Frontal cortex (tissue), 4 donors: ENCODE measurements around the gene BTF3L4. TPM values are rescaled to one million over a fixed set of nuclear protein-coding genes. Genes with fewer than 3 reads are reported as not detected.
A peak's percentile ranks its signal among the peaks of the same experiment; 100 is the strongest.
"Not testable (repeated sequence)": the region's sequence is repeated elsewhere in the genome, so short reads cannot be mapped to it uniquely, and the experiment has no call there.

Experiments used
- DNase-seq, 2 donors: peaks; one replicate each; pipeline ENCODE4 v3.0.0; 2012; ENCODE audit warnings: low spot score in 2 of 2
- FAIRE-seq: peaks from 2 replicates; lab custom pipeline; 2012; peaks lifted over from hg19 to GRCh38; lab: Jason Lieb, UNC
- total RNA-seq: library from RNA; depleted of rRNA; stranded (reverse); fragments of >200 nt; gene quantifications from one replicate; pipeline ENCODE4 v1.2.3, GENCODE V29; 2014
- donor health status: control.
- donor health status: control.
- donor health status: control.

BTF3L4 gene
- total RNA-seq, 1 donor from 2014 or later: 179 TPM

DNA sequence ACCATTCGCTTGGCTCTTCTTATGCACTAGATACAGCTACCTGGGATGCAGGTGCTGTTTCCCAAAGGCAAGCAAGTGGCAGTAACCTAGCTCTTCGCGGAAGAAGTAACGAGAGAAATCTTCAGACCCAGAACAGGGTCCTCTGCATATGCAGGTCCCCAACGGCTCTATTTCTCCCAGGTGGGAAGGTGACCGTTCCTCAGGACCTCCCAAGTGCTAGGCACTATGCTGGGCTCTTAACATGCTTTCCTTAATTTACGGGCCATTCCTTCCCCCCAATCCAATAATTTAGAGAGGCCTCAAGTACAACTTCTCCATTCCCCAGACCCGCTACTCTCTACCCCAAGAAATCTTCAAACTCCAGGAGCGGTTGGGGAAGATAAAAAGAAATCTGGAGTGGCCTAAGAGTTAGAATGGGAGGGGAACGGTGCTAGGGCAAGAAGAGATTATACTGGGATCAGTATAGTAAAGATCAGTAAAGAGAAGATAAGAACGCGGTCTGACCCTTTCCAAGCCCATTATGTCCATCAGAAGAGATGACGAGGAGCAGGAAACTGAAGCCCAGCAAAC lies 1.5 kb upstream of the BTF3L4 start:
- no peak for FAIRE-seq
- no peak for DNase-seq

DNA sequence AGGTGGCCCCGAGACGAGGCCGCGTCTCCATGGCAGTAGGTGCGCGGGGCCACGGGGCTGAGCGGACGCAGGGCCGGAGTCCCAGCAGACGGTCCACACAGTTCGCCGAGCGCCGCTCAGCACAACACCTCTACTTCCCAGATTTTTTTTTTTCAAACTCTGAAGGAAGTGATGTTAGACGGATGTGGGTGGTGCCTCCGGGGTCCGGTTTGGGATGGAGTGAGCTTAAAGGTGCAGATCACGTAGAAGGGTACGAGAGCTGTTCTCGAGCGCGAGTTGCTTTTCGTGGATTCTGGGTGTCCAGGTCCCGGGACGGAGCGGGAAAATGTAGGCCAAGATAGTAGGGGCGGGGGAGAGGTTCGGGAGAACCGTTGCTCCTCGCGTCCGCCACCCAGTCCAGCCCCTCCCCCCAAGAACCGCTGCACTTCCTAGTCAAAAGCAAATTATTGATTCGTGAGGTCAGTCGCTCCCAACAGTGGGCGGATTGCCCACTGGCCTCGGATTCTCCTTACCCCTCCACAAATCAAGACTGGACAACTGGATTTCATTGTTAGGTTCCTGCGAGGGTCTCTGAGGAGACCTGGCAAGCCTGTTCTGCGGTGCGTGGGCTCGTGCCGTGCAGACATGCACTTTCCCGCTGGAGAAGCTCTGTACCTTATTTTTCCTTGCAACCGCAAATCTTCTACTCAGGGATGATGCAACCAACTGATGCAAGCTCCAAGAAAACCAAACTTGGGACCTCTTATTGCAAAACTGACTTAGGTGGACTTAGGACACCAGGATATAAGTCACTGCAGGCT lies 829 bp upstream of the BTF3L4 start, which contains the start of gene TXNDC12:
TSS of gene TXNDC12 (minus strand) at position 126 of the 800 bp plus-strand sequence. CDS start at position 31, 95 bp downstream.
- FAIRE-seq (no peak), DNase-seq (peak; percentile 75 to 81)

DNA sequence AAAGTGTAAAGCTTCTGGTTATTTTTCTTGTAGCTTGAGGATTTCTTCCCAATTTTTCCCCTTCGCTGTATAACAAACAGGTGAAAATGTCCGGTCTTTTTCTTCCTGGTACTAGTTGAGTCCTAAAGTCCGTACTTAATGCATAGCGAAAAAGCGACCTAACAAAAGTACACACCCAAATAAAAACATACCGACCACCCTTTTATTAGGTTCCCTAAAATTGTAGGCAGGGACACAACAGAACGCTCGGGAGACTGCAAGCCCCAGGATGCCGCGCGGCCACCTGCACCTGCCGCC lies 281 bp upstream of the BTF3L4 start:
- FAIRE-seq (no peak), DNase-seq (no peak)

DNA sequence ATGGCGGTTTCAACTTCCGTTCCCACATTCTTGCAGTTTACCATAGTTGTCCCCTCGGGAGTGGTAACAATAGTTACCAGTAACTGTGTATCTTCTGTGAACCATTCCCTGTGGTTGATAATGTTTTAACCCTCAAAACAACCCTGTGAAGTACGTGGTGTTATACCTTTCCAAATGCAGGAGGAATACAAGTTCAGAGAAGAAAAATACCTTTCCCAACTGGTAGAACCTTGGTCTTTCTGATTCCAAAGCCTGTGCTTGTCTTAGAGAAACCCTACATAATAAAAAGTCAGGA lies 789 bp downstream of the BTF3L4 start:
- no peak for DNase-seq
- no peak for FAIRE-seq

DNA sequence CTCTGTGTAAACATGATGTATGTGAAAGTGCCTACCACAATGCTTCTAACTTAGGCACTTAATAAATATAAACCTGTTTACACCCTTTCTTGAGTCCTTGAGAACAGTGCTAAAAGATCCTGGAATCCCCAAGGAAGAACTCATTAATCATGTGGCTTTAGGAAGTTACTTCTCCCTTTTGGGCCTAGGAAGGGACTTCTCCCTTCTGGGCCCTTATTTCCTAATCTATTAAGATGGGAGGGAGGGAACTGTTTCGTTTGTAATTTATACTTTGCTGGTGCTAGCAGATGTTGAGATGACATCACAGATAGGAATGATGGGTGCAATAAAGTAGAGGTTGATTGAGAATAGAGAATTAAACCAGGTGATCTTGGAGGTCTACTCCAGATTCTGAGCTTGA lies 1.2 kb downstream of the BTF3L4 start:
- DNase-seq (no peak), FAIRE-seq (no peak)

DNA sequence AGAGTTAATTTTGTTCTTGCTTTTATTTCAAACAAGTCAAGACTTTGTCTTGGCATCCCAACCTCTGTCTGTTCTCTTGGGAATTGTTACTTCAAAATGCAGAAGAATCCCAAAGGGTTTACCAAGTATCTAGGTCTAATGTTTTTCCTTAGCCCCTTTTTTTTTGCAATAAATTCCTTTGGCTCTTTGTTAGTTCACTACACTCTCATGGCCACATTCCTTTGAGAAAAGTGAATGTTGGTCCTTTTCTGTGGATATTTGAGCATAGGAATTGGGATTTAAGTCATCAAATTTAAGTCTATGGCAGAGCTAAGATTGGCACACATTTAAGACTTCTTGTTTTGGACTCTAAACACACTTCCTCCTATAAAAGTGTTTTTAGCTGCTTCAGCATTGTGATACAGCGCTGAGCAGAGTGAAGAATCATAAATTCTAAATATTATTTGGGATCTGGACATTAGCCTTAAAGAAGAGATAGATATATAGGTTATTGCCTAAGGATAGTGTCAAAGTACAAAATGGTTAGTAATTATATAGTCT lies 1.9 kb downstream of the BTF3L4 start:
- FAIRE-seq: no peak
- no peak for DNase-seq

DNA sequence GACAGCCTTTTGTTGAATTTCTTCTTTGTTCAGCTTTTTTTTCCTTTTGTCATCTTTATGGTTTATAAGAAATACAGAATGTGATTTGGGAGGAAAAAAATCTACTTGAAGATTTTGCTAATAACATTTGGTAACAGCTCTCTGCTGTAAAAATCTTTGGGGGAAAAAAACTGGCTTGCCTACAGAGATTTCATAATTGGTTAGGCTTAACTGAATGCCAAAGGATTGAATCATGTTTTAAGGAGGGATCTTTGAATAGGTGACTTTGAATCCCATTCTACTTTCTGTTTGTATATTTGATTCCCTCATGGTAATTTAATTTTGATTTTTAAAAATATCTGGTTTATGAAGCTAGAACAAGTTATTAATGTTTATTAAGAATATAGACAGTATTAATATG lies 3.2 kb downstream of the BTF3L4 start:
- DNase-seq (no peak), FAIRE-seq (no peak)

DNA sequence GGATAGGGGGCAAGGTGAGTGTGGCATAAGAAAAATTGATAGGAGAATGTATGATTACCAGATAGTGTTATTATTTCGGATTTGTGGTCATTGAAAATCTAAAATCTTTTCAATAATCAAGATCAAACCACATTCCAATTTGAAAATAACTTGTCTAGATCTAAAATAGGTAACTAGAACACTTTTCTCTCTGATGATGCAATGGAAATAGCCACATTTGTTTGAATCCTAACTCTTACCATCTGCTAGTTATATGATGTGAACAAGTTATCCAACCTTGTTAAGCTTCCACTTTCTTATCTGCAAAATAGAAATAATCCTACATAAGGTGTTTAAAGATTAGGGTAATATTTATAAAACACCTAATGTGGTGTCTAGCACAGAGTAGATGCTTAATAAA lies 3.8 kb downstream of the BTF3L4 start:
- DNase-seq: no peak
- no peak for FAIRE-seq

DNA sequence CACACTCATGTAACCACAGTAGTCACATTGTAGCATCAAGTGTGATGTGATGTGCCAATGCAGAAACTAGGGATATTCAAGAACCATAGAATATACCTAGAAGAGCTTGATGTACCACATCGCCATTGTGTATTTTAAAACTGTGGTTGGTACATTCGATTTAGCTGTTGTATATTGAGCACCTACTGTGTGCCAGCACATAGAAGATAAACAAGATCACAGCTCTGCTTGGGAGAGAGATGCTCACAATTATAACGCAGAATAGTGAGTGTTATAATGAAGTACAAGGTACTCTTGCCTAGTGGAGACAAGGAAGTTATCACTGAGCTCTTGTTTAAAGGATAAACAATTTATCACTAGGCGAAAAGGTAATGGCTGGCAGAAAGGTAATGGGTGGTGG lies 4.7 kb downstream of the BTF3L4 start:
- DNase-seq (no peak), FAIRE-seq (no peak)

DNA sequence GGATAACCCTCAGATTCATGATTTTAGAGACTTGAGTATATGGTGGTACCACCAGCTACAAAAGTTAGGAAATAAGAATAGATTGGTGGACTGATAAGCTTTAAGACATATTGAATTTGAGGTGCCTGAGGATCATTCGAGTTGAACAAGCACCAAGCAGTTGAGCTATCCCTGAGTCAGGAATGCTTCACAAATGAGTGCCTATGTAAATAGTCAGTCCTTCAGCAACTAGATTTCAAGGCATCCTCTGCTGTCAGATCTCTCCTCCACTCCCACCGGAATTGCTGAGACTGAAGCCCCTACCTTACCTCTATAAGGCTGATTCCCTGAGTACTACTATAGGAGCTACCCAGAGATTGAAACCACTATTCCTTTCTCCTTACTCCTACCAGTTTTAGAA lies 7.1 kb downstream of the BTF3L4 start:
- DNase-seq: no peak
- FAIRE-seq: no peak

DNA sequence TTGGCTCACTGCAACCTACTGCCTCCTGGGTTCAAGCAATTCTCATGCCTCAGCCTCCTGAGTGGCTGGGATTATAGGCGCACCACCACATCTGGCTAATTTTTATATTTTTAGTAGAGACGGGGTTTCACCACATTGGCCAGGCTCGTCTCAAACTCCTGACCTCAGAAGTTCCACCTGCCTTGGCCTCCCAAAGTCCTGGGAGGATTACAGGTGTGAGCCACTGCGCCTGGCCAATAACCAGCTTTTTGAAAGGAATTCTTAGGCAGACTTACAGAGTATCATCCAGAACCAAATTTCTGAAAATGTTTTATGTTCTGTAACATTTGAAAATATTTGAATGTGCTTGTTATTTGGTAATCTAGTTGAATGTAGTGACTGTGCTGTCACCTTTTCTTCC lies 14.6 kb downstream of the BTF3L4 start:
- no peak for FAIRE-seq

DNA sequence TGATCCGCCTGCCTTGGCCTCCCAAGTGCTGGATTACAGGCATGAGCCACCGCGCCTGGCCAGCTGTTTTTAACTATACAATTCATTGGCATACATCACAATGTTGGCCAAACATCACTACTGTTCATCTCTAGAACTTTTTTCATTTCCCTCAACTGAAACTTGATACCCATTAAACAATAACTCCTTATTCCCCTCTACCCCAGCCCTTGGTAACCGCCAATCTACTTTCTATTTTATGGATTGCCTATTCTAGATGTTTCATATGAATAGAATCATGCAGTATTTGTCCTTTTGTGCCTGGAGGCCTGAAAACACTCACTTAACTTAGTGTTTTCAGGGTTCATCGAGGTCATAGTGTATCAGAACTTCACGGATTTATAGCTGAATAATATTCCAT lies 16.2 kb downstream of the BTF3L4 start:
- no peak for FAIRE-seq
- DNase-seq: no peak

More for the DNA sequence above, 14.6 kb downstream of the BTF3L4 start:
- no peak for DNase-seq

DNA sequence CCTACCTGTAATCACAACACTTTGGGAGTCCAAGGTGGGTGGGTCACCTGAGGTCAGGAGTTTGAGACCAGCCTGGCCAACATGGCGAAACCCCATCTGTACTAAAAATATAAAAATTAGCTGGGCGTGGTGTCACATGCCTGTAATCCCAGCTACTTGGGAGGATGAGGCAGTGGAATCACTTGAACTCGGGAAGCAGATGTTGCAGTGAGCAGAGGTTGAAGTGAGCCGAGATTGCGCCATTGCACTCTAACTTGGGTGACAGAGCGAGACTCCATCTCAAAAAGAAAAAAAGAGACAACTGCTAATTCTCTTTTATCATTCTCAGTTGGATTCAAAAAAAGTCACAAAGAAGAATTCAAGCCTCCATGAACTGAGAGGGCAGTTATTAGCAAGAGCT lies 21.2 kb downstream of the BTF3L4 start:
- DNase-seq, FAIRE-seq: not testable (repeated sequence)

DNA sequence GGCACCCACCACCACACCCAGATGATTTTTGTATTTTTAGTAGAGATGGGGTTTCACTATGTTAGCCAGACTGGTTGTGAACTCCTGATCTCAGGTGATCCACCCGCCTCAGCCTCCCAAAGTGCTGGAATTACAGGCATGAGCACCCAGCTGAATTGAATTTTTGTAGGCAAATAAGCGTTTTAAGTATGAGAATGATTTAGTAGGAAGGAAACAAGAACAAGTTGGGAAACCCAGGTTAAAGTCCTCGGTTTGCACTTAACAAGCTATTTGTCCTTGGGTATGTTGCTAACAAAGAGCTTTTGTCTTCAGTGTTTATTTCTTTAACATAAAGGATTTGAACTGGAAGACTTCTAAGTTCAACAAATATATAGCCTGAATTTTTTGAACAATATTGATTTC lies 23.9 kb downstream of the BTF3L4 start:
- DNase-seq: no peak
- no peak for FAIRE-seq

DNA sequence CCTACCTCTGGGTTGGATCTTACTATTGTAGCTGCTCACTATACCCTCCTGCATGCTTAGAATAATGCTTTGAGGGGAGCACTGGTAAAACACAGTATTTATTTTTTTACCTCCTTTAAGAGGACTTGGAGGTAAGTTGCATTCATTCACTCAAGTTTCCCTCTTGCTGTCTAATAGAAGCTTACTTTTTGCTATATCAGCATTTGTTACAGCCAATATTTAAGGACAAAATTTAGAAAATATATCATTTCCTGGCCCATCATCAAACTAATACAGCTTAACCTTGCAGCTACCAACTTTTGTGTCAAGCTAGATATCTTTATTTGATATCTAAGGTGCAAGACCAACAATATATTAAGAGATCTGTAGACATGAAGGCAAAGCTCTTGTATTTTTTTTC lies 31.8 kb downstream of the BTF3L4 start:
- not testable (repeated sequence) for DNase-seq, FAIRE-seq

DNA sequence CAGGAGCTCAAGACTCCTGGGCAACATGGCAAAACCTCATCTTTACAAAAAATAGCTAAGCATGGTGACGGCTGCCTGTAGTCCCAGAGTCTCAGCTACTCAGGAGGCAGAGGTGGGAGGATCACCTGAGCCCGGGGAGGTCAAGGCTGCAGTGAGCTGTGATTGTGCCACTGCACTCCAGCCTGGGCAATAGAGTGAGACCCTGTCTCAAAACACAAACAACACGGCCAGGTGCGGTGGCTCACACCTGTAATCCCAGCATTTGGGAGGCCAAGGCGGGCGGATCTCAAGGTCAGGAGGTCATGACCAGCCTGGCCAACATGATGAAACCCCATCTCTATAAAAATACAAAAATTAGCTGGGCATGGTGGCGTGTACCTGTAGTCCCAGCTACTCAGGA lies 38.2 kb downstream of the BTF3L4 start:
- not testable (repeated sequence) for DNase-seq, FAIRE-seq

DNA sequence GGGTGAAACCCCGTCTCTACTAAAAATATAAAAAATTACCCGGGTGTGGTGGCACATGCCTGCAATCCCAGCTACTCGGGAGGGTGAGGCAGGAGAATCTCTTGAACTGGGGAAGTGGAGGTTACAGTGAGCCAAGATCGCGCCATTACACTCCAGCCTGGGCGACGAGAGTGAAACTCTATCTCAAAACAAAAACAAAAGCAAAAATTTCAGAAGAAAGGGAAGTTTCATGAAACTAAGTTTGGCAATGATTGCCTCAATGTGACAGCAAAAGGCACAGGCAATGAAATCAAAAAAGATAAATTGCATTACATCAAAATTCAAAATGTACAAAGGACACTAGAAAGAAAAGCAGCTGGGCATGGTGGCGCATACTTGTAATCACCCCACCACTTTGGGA lies 40.1 kb downstream of the BTF3L4 start:
- DNase-seq (no peak), FAIRE-seq (no peak)

DNA sequence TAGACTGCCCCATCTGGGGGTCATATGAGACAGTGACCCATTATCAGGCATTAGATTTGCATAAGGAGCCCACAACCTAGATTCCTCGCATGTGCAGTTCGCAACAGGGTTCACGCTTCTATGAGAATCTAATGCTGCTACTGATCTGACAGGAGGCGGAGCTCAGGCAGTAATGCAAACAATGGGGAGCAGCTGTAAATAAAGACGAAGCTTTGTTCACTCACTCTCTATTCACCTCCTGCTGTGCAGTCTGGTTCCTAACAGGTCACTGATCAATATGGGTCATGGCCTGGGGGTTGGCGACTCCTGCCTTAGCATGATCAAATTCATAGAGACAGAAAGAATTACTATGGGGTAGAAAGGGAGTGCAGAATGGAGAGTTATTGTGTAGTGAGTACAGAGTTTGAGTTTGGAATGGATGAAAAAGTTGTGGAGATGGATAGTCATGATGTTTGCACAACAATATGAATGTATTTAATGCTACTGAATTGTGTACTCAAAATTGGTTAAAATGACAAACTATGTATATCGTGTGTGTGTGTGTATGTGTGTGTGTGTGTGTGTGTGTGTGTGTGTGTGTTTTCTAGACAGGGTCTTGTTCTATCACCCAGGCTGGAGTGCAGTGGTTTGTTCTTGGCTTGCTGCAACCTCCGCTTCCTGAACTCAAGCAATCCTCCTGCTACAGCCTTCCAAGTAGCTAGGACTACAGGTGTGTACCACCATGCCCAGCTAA lies 42.2 kb downstream of the BTF3L4 start:
- FAIRE-seq: no peak
- DNase-seq: no peak

DNA sequence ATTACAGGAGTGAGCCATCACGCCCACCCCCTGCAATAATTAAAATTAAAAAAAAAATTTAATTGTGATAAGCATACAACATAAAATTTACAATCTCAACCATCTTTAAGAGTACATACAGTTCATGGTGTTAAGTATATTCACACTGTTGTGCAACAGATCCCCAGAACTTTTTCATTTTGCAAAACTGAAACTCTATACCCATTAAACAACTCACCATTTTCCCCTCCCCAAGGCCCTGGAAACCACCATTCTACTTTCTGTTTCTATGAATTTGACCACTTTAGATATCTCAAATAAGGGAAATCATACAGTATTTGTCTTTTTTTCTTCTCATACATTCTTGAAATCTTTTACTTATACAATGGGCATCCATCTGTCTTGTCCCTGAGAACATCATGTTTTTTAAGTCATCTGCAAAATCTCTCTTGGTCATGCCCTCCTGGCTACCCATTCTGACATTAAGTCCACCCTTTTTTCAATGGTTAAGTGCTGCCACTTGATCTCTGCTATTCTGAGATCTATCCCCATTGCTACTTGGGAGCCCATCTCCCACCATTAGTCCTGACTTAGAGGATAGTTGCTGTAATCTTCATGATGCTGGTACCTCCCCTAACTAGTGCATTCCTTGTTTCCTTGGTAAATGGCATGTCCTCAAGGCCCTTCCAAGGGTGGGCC lies 46.4 kb downstream of the BTF3L4 start:
- no peak for FAIRE-seq

DNA sequence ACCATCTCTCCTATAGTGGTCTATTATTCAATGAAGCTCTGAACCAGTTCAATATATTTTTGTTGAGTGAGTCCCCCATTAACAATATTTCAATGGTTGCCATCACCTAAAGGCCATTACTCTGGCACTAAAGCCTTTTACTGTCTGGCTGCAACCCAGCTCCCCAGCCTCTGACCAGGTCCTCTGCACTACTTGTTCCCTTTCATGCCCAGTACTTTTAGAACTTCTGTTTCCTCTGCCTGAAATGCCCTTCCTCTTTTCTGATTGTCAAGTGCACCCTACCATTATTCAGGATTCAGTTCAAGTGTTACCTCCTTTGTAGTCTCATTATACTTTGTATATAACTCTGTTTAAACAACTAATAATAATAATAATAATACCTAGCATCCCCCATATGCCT lies 55.4 kb downstream of the BTF3L4 start:
- FAIRE-seq (no peak), DNase-seq (no peak)

More for the DNA sequence above, 46.4 kb downstream of the BTF3L4 start:
- DNase-seq: no peak
